HUES48 (cell line): ENCODE measurements around the gene PAQR5.

Experiments
- H3K27ac ChIP-seq: one replicate; pipeline ENCODE4 v1.7.0; 2013; ENCODE audit warnings: low read depth, low read length, inconsistent platforms
- H3K27me3 ChIP-seq: 2 replicates; pipeline ENCODE4 v1.6.1; 2013; ENCODE audit warnings: mild to moderate bottlenecking, low read length; ENCODE audit not compliant: control insufficient read depth, insufficient read depth
- H3K36me3 ChIP-seq: 2 replicates; pipeline ENCODE4 v1.6.1; 2013; ENCODE audit warnings: low read length; ENCODE audit not compliant: control insufficient read depth, insufficient read depth
- H3K4me1 ChIP-seq: 2 replicates; pipeline ENCODE4 v1.6.1; 2013; ENCODE audit warnings: mild to moderate bottlenecking, low read length; ENCODE audit not compliant: control insufficient read depth, insufficient read depth
- H3K4me3 ChIP-seq: 2 replicates; pipeline ENCODE4 v1.5.1; 2013; ENCODE audit warnings: mild to moderate bottlenecking, low read depth, low read length
- H3K9ac ChIP-seq: 2 replicates; pipeline ENCODE4 v1.6.1; 2013; ENCODE audit warnings: mild to moderate bottlenecking, low read depth, low read length, moderate library complexity
- H3K9me3 ChIP-seq: 2 replicates; pipeline ENCODE4 v1.6.1; 2013; ENCODE audit warnings: low read length; ENCODE audit not compliant: control insufficient read depth, insufficient read depth

The PAQR5 gene

DNA sequence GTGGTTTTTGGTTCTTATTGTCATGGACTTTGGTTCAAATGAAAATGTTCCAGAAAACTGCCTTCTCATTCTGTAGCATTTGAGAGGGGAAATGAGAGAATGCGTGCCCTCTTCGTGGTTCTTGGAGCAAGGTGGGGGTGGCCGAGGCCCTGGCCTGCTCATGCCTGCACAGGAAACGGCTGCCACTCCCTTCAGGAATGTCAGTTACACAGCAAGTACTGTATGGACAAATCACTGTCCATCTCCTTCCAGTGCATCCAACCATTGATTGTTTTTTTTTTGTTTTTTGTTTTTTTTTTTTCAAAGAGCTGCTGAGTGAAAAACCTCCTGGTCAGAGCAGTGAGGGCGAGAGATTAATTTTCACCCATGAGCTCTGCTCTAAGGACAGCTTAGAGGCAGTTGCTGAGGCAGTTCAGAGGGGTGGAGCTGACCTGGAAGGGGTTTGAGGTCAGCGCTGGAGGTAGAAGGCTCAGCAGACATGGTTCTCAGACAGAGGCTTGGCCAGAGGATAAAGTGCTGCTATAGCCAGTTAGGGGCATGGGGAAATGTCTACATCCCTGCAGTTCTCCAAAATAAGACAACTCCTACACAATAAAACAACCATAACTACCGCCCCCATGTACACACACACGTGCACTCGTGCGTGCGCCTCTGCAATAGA, 95.2 kb downstream of the PAQR5 start:
- no peak overlapping the region for H3K27ac ChIP-seq
- H3K9me3 ChIP-seq: no peaks in the 10 kb centered on the region
- no peak overlapping the region for H3K4me3 ChIP-seq
- H3K9ac ChIP-seq: no peak overlapping the region
- H3K4me1 ChIP-seq: peaks cover 11% of the 10 kb centered on the region
- no peaks in the 10 kb centered on the region for H3K27me3 ChIP-seq
- no peaks in the 10 kb centered on the region for H3K36me3 ChIP-seq

DNA sequence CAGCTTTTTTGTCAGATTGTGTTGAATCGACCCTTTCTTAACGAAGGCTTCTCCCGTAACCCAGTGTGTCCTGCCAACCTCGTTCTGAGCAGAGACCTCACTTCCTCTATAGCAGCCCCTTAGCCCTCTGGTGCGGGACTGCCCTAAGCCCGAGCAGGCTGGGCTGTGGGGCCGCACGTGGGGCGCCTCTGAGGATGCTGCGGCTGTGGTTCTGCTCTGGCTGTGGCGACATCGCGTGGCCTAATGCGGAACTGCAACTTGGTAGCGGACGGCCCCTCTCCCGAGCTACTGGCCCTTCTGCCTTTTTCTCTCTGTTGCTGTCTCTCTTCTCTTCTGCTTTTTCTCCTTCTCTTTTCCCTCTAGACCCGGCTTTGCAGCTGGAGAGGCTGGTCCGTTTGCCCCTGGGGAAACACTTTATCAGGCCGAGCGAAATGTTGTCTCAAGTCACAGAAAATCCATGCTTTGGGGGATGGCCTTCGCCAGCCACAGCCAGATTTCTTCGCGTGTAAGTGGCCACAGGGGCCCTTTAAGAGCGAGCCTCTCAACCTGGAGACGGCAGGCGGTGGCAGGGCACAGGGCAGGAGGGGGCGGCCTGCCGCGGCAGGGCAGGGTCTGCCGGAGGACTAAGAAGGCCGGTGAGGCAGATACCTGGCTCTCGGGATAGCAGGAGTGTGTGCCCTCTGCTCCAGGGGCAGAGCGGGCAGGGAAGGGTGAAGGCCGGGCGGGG, 96.0 kb downstream of the PAQR5 start:
- Histone ChIP-seq H3K27me3 (no peaks in the 10 kb centered on the region), H3K4me3 (no peak overlapping the region), H3K27ac (no peak overlapping the region), H3K9me3 (no peaks in the 10 kb centered on the region), H3K36me3 (no peaks in the 10 kb centered on the region), H3K4me1 (peaks cover 11% of the 10 kb centered on the region), H3K9ac (no peak overlapping the region)

DNA sequence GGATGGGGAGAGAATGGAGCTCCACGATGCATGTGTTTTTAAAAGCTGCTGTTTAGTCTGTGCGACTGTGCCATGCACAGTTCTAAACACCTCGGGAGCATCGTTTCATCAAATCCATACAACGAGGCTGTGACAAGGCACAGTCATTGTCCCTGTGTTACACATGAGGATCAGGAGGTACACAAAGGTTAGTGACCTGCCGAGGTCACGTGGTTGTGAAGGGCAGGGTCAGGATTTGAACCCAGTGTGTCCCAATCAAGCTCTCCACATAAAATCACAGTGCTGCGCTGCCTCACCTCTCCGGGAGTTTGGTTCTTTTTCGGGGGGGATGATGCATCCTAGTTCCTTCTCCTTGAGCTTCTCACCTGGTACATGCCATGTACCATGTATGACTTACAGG, 96.7 kb downstream of the PAQR5 start:
- no peaks in the 10 kb centered on the region for H3K36me3 ChIP-seq
- no peak overlapping the region for H3K27ac ChIP-seq
- no peak overlapping the region for H3K4me3 ChIP-seq
- H3K27me3 ChIP-seq: no peaks in the 10 kb centered on the region
- H3K4me1 ChIP-seq: peaks cover 11% of the 10 kb centered on the region
- no peak overlapping the region for H3K9ac ChIP-seq
- H3K9me3 ChIP-seq: no peaks in the 10 kb centered on the region

GRCh38 chr15:69395991-69396390, 97.3 kb downstream of the PAQR5 start:
- no peak overlapping the region for H3K27ac ChIP-seq

DNA sequence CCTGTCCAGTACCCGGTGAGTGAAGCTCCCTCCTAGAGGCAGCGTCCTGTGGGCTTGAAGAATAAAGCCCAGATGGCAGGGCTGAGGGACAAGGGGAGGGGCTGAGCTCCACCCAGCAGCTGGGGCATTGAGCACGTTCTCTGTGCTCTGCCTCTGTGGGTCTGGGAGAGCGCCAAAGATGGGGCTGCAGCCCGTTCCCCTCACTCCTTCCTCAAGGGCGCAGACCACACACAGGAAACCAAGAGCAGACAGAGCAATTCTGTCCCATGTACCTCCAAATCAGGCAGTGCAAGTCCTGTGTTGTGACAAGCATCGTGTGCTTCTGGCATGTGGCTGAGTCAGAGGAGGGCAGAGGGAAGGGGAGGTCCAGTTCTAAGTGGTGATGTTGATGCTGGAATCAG, 99.8 kb downstream of the PAQR5 start:
- H3K36me3 ChIP-seq: no peaks in the 10 kb centered on the region
- H3K27ac ChIP-seq: no peak overlapping the region
- H3K9me3 ChIP-seq: no peaks in the 10 kb centered on the region
- no peak overlapping the region for H3K9ac ChIP-seq
- no peak overlapping the region for H3K4me3 ChIP-seq
- no peaks in the 10 kb centered on the region for H3K27me3 ChIP-seq
- H3K4me1 ChIP-seq: peaks cover 10% of the 10 kb centered on the region

More at GRCh38 chr15:69395991-69396390, 97.3 kb downstream of the PAQR5 start:
- H3K4me1 ChIP-seq: peaks cover 11% of the 10 kb centered on the region
- no peaks in the 10 kb centered on the region for H3K36me3 ChIP-seq
- H3K9me3 ChIP-seq: no peaks in the 10 kb centered on the region
- no peaks in the 10 kb centered on the region for H3K27me3 ChIP-seq
- no peak overlapping the region for H3K9ac ChIP-seq
- no peak overlapping the region for H3K4me3 ChIP-seq

GRCh38 chr15:69400850-69401249, 102.1 kb downstream of the PAQR5 start:
- no peak overlapping the region for H3K9ac ChIP-seq
- H3K4me3 ChIP-seq: no peak overlapping the region
- no peaks in the 10 kb centered on the region for H3K36me3 ChIP-seq
- no peaks in the 10 kb centered on the region for H3K9me3 ChIP-seq
- no peaks in the 10 kb centered on the region for H3K4me1 ChIP-seq
- no peaks in the 10 kb centered on the region for H3K27me3 ChIP-seq
- H3K27ac ChIP-seq: no peak overlapping the region

DNA sequence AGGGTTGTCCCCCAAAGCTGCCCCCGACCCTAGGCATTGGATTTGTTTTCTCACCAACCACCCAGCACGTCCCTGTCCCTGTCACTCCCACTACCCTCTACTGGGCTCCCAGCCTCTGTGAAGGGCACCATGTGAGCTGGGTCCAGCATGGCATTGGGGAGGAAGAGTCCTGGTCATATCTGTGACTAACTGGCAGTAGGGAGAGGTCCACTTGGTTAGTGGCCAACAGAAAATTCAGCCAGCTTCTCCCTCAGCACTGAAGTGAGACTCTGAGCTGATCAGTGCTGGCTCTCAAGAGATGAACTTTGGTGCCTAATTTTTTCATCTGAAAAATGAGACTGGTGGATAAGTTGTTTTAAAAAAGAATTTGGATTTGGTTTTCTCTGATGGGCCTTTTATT, 104.1 kb downstream of the PAQR5 start:
- Histone ChIP-seq H3K9me3 (no peaks in the 10 kb centered on the region), H3K27ac (no peak overlapping the region), H3K4me1 (no peaks in the 10 kb centered on the region), H3K9ac (no peak overlapping the region), H3K36me3 (no peaks in the 10 kb centered on the region), H3K27me3 (no peaks in the 10 kb centered on the region), H3K4me3 (no peak overlapping the region)

DNA sequence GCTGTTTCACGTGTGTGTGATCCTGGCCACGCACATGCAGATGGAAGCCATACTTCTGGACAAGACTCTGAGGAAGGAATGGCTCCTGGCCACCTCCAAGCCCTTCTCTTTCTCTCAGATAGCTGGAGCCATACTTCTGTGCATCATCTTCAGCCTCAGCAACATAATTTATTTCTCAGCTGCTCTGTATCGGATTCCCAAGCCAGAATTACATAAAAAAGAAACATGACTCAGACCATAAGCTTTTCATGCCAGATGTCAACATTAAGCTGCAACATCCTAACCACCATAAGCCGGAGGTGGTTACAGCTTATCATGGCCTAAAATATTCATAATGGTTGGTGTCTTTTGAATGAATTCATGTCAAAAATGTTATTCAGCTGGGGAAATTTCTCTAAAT, 104.9 kb downstream of the PAQR5 start:
- Histone ChIP-seq H3K4me1 (no peaks in the 10 kb centered on the region), H3K9ac (no peak overlapping the region), H3K27ac (no peak overlapping the region), H3K4me3 (no peak overlapping the region), H3K9me3 (no peaks in the 10 kb centered on the region), H3K36me3 (no peaks in the 10 kb centered on the region), H3K27me3 (no peaks in the 10 kb centered on the region)

DNA sequence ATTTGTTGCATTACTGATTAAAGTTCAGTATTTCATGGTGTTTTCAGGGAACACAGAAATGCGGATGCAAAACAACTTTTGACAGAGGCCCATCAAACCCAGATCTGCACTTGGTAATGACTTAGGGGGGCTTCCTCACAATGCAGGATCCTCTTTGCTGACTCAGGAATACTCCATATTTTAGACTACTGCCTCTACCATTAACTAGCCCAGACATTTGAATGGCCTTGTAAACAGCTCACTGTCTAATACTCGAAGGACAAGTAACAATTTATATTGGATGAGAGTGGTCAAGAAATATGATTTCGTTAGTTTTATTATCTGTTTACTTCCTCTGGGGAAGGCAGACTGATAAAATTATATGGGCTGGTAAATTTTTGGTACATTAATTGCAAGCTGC, 106.4 kb downstream of the PAQR5 start:
- Histone ChIP-seq H3K27ac (no peak overlapping the region), H3K36me3 (no peaks in the 10 kb centered on the region), H3K27me3 (no peaks in the 10 kb centered on the region), H3K4me1 (peaks cover 2% of the 10 kb centered on the region; the same call in 1 of the 2 replicates), H3K4me3 (no peak overlapping the region), H3K9me3 (no peaks in the 10 kb centered on the region), H3K9ac (no peak overlapping the region)

DNA sequence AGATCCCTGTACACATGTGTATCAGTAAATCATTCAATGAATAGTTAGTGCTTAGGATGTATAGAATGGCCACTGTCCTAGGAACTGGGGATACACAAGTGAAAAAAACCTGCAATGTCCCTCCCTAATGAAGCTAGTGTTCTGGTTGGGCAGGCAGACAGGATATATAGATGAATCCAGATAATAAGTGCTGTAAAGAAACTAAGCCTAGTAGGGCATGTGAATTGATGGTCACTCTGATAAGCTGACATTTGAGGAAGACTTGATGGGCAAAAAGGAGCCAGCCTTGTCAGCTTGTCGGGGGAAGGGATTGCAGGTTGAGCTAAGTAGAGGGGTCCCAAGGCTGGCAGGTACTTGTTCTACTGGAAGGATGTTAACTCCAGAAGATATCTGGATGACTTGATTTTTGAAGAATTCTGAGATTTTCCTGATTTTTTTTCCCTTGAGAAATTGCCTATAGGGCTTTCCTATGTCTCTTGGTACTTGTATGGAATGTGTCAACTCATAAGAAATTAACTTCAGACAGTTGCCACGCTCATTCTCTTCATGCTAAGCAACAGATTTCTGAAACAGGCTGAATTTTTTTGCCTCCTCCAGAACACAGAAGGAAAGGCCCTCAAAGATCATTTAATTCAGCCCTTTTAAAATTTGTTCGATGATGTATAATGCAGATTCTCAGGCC, 109.1 kb downstream of the PAQR5 start:
- no peak overlapping the region for H3K9ac ChIP-seq
- H3K9me3 ChIP-seq: no peaks in the 10 kb centered on the region
- H3K27ac ChIP-seq: no peak overlapping the region
- H3K4me1 ChIP-seq: peaks cover 3% of the 10 kb centered on the region; the same call in 1 of the 2 replicates
- H3K27me3 ChIP-seq: no peaks in the 10 kb centered on the region
- no peaks in the 10 kb centered on the region for H3K36me3 ChIP-seq
- no peak overlapping the region for H3K4me3 ChIP-seq

GRCh38 chr15:69408841-69409240, 110.1 kb downstream of the PAQR5 start:
- H3K27ac ChIP-seq: no peak overlapping the region
- H3K9me3 ChIP-seq: no peaks in the 10 kb centered on the region
- H3K9ac ChIP-seq: no peak overlapping the region
- no peak overlapping the region for H3K4me3 ChIP-seq
- no peaks in the 10 kb centered on the region for H3K27me3 ChIP-seq
- no peaks in the 10 kb centered on the region for H3K36me3 ChIP-seq
- H3K4me1 ChIP-seq: peaks cover 3% of the 10 kb centered on the region; the same call in 1 of the 2 replicates
